Keratinocyte (primary cell): ENCODE data around the gene SKP1. TPM values are rescaled to one million over a fixed set of nuclear protein-coding genes. Genes with fewer than 3 reads are reported as not detected.

Experiments used
- DNase-seq: peaks from one replicate; pipeline ENCODE4 v3.0.0-alpha.2; 2011; ENCODE audit warnings: low read depth, missing footprints, low spot score
- FAIRE-seq: peaks from 2 replicates; lab custom pipeline; 2011; peaks lifted over from hg19 to GRCh38; lab: Jason Lieb, UNC
- H2AFZ ChIP-seq: 2 replicates; pipeline ENCODE4 v1.6.0; 2012; ENCODE audit warnings: low read length, control low read depth, inconsistent platforms; ENCODE audit not compliant: control insufficient read depth
- H3K27ac ChIP-seq: 2 replicates; pipeline ENCODE4 v1.5.1; 2011; ENCODE audit warnings: low read length; ENCODE audit not compliant: control insufficient read depth, insufficient read depth
- H3K27me3 ChIP-seq: 3 replicates; pipeline ENCODE4 v1.6.0; 2011; ENCODE audit warnings: low read length; ENCODE audit not compliant: control insufficient read depth, insufficient read depth; ENCODE audit errors: extremely low read depth
- H3K36me3 ChIP-seq, 2 experiments: 2 replicates in 1 of 2; 3 replicates in 1 of 2; pipeline ENCODE4 v1.5.1; 2011; ENCODE audit warnings: low read length in 2 of 2, mild to moderate bottlenecking in 1 of 2; ENCODE audit not compliant: control insufficient read depth in 2 of 2, insufficient read depth in 2 of 2; ENCODE audit errors: extremely low read depth in 1 of 2
- H3K4me1 ChIP-seq: 3 replicates; pipeline ENCODE4 v1.5.1; 2011; ENCODE audit warnings: low read length; ENCODE audit not compliant: control insufficient read depth, insufficient read depth; ENCODE audit errors: extremely low read depth
- H3K4me2 ChIP-seq: 3 replicates; pipeline ENCODE4 v1.6.0; 2011; ENCODE audit warnings: low read depth, low read length; ENCODE audit not compliant: control insufficient read depth, insufficient read depth; ENCODE audit errors: extremely low read depth
- H3K4me3 ChIP-seq, 3 experiments: fragments of 200-600 bp in 1 of 3; sonication (generic) in 1 of 3; 2 replicates in 2 of 3; 3 replicates in 1 of 3; pipeline ENCODE4 v1.5.1; 2011 to 2016; ENCODE audit warnings: low read length in 3 of 3, mild to moderate bottlenecking in 3 of 3, control low read depth in 2 of 3, inconsistent platforms in 1 of 3, low read depth in 1 of 3, mixed read lengths in 1 of 3, mixed run types in 1 of 3, moderate library complexity in 1 of 3; ENCODE audit not compliant: control insufficient read depth in 2 of 3, insufficient read depth in 2 of 3; ENCODE audit errors: extremely low read depth in 1 of 3
- H3K79me2 ChIP-seq: 2 replicates; pipeline ENCODE4 v1.6.0; 2012; ENCODE audit warnings: low read length; ENCODE audit not compliant: control insufficient read depth, insufficient read depth
- H3K9ac ChIP-seq: 3 replicates; pipeline ENCODE4 v1.6.0; 2011; ENCODE audit warnings: low read length; ENCODE audit not compliant: control insufficient read depth, insufficient read depth; ENCODE audit errors: extremely low read depth
- H3K9me1 ChIP-seq: 3 replicates; pipeline ENCODE4 v1.6.0; 2011; ENCODE audit warnings: low read length; ENCODE audit not compliant: control insufficient read depth, insufficient read depth; ENCODE audit errors: extremely low read depth
- H3K9me3 ChIP-seq: 2 replicates; pipeline ENCODE4 v1.5.1; 2012; ENCODE audit warnings: low read depth, low read length; ENCODE audit not compliant: control insufficient read depth
- H4K20me1 ChIP-seq: 3 replicates; pipeline ENCODE4 v1.6.0; 2011; ENCODE audit warnings: low read length; ENCODE audit not compliant: control insufficient read depth, insufficient read depth; ENCODE audit errors: extremely low read depth
- EZH2 ChIP-seq: IDR thresholded peaks from one replicate; pipeline ENCODE4 v1.6.1; 2012; ENCODE audit warnings: inconsistent platforms, mild to moderate bottlenecking, low read length, moderate library complexity
- dilution Hi-C: fragments of 300-500 bp; cut with MboI; formaldehyde crosslinking; loops from one replicate; pipeline ENCODE4 v1.7.0; 2020; ENCODE audit warnings: low sequenced_read_pairs; ENCODE audit not compliant: extremely low pct_ligation_motif_present
- polyA minus RNA-seq, 3 experiments: library from RNA; depleted of rRNA, polyadenylated mRNA; stranded (reverse); fragments of >200 nt; gene quantifications; 1 replicate in 1 of 3; 2 replicates in 1 of 3; 3 replicates in 1 of 3; pipeline ENCODE4 v1.2.3, GENCODE V29; 2011
- polyA plus RNA-seq, 5 experiments: library from polyadenylated mRNA; depleted of rRNA in 3 of 5; stranded (reverse) in 3 of 5; stranded (forward) in 1 of 5; unstranded in 1 of 5; fragments of >200 nt; gene quantifications; 1 replicate in 1 of 5; 2 replicates in 3 of 5; 3 replicates in 1 of 5; pipeline versions ENCODE4 v1.2.1 to v1.2.3, GENCODE V29; 2011 to 2012; ENCODE audit warnings: missing spikeins in 2 of 5, low read depth in 1 of 5, low replicate concordance in 1 of 5
- TF ChIP-seq, protein P1 (sequence below), 3 experiments: IDR thresholded peaks in 1 of 3; conservative IDR thresholded peaks in 1 of 3; optimal IDR thresholded peaks in 1 of 3; 2 replicates in 2 of 3; 3 replicates in 1 of 3; pipeline versions ENCODE3 to v1.5.1; 2011; ENCODE audit warnings: low read length in 3 of 3, mild to moderate bottlenecking in 3 of 3, moderate library complexity in 2 of 3, control low read depth in 1 of 3, inconsistent platforms in 1 of 3; ENCODE audit not compliant: insufficient read depth in 2 of 3; ENCODE audit errors: extremely low read depth in 1 of 3

The SKP1 gene
- polyA plus RNA-seq = 318 to 558 TPM (median 444 TPM) in 3 replicates
- polyA plus RNA-seq (2011; ENCODE audit: low read depth) = 474 TPM
- polyA plus RNA-seq (2011; cell fraction: cytosol; rRNA removed) = 607 and 948 TPM in 2 replicates
- 321 and 395 TPM in 2 replicates for polyA plus RNA-seq (2011; cell fraction: nucleus; rRNA removed)
- 515 and 664 TPM in 2 replicates for polyA plus RNA-seq (2012; ENCODE audit: low replicate concordance)
- 32.2 to 365 TPM (median 192 TPM) in 3 replicates for polyA minus RNA-seq
- 186 TPM for polyA minus RNA-seq (2011; cell fraction: cytosol; rRNA and poly(A)+ RNA removed)
- polyA minus RNA-seq (2011; cell fraction: nucleus; rRNA and poly(A)+ RNA removed) = 56.2 and 131 TPM in 2 replicates

DNA sequence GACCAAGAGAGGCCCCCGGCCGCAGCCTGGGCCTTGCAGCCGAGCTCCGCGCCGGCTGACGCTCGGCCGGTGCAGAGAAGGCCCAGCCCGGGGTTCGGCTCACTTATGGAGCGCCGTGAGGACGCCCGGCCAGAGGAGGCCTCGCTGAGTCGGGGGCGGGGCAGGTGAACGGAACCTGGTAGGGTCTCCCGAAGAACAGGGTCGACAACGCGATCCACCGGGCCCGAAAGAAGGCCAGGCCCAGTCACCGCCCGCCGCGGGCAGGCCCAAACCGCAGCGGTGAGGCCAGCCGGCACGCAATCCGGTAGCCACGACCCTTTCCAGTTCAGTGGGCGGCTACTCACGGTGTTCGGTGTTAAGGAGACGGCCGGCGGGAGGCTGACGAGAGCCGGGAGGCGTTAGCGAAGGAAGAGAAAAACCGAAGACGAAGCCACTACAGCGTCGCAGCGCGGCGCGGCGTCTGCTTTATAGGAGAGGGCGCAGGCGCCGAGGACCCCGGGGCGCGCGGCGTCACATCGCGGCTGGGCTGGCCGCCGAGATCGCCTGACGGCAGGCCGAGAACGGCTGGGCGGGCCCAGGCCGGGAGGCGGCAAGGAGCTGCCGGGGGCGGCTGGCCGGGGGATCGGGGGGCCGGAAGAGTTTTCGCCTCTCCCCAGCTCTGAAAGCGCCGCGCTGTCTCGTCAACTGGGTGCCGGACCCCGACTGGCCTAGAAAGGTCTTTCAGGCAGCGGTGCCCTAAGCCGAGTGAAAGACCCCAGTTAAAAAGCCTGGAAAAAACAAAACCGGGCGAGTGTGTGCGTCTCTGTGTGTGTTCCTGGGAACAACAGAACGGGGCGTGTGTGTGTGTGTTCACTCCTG lies at the start of gene SKP1:
Gene SKP1 (minus strand): TSS at position 440 of the 858 bp plus-strand sequence. CDS start 2,928 bp downstream, outside the sequence.
- Histone ChIP-seq H3K36me3 (peaks cover 0 to 6% of the 10 kb centered on the region in 2 experiments), H3K4me3 (peak within 1 kb of the TSS; percentile 84 to 97 (median 91)), H3K4me1 (peaks cover 17% of the 10 kb centered on the region), H3K9me1 (no peaks in the 10 kb centered on the region), H4K20me1 (peaks cover 12% of the 10 kb centered on the region), H3K79me2 (peaks cover 48% of the 10 kb centered on the region), H3K27me3 (no peaks in the 10 kb centered on the region), H3K9me3 (no peaks in the 10 kb centered on the region), H2AFZ (peak within 1 kb of the TSS; percentile 74), H3K27ac (peak within 1 kb of the TSS; percentile 96), H3K9ac (peak within 1 kb of the TSS; percentile 97), H3K4me2 (peak within 1 kb of the TSS; percentile 99)
- DNase-seq = peak; percentile 46
- TF ChIP-seq EZH2 = no peak
- TF ChIP-seq, protein P1, sequence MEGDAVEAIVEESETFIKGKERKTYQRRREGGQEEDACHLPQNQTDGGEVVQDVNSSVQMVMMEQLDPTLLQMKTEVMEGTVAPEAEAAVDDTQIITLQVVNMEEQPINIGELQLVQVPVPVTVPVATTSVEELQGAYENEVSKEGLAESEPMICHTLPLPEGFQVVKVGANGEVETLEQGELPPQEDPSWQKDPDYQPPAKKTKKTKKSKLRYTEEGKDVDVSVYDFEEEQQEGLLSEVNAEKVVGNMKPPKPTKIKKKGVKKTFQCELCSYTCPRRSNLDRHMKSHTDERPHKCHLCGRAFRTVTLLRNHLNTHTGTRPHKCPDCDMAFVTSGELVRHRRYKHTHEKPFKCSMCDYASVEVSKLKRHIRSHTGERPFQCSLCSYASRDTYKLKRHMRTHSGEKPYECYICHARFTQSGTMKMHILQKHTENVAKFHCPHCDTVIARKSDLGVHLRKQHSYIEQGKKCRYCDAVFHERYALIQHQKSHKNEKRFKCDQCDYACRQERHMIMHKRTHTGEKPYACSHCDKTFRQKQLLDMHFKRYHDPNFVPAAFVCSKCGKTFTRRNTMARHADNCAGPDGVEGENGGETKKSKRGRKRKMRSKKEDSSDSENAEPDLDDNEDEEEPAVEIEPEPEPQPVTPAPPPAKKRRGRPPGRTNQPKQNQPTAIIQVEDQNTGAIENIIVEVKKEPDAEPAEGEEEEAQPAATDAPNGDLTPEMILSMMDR (optimal IDR thresholded peaks at IDR 0.05 in 1 of 3, IDR thresholded peaks at IDR 0.05 in 1 of 3, conservative IDR thresholded peaks at IDR 0.05 in 1 of 3; ENCODE audit: extremely low read depth in 1 of 3, insufficient read depth in 2 of 3, low read length in 3 of 3) = no peak
- no peak for FAIRE-seq
- dilution Hi-C loops = no loop called here

DNA sequence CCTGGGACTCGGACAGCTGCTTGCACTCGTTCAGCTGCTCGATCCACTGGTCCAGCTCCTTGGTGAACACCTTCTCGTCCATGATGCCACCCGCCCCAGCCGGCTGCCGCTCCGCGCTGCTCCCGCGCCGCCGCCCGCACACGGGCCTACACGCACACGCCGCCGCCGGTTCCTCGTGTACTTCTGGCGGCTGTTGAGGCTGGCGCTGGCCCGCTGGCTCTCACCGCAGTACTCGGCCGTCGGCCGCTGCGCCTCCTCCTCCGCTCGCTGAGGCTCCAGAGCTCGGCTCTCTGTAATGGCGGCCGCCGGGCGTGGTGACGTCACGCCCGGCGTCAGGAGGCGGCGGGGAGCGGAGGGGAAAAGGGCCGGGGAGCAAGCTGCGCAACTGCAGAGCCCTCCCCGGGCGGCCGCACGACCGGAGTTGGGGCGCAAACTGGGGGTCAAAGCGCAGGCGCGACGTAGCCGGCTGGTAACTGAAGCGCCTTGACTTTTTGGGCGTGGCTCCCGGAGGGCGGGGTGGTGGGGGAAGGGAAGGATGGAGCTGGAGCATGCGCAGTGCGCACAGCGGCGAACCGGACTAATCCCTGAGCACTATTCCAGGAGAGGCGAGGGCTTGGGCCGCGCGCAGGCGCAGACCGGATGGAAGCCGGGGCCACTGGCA lies 49.2 kb upstream of the SKP1 start, which contains the start of gene PPP2CA:
Gene PPP2CA (minus strand): TSS at position 294 of the 661 bp plus-strand sequence. CDS start 212 bp downstream, at position 82.
- Histone ChIP-seq H3K9me3 (no peaks in the 10 kb centered on the region), H3K9ac (peak within 1 kb of the TSS; percentile 99), H3K79me2 (peaks cover 49% of the 10 kb centered on the region), H2AFZ (peak within 1 kb of the TSS; percentile 92), H3K4me3 (peak within 1 kb of the TSS; percentile 64 to 100 (median 78)), H3K4me1 (peaks cover 26% of the 10 kb centered on the region), H3K4me2 (peak within 1 kb of the TSS; percentile 97), H3K27ac (peak within 1 kb of the TSS; percentile 94), H3K9me1 (no peaks in the 10 kb centered on the region), H4K20me1 (peaks cover 27% of the 10 kb centered on the region), H3K27me3 (no peaks in the 10 kb centered on the region), H3K36me3 (peaks cover 0 to 4% of the 10 kb centered on the region in 2 experiments)
- peak; percentile 95 for DNase-seq
- peak; percentile 9 for FAIRE-seq
- dilution Hi-C loops = no loop called here
- TF ChIP-seq, protein P1 (optimal IDR thresholded peaks at IDR 0.05 in 1 of 3, IDR thresholded peaks at IDR 0.05 in 1 of 3, conservative IDR thresholded peaks at IDR 0.05 in 1 of 3; ENCODE audit: extremely low read depth in 1 of 3, insufficient read depth in 2 of 3, low read length in 3 of 3) = no peak
- TF ChIP-seq EZH2 = no peak
